GM19035 (cell line): Measurements from ENCODE around the gene SRSF1.
"Not testable (repeated sequence)": the region's sequence is repeated elsewhere in the genome, so short reads cannot be mapped to it uniquely, and the experiment has no call there.

Experiments
- ATAC-seq: cut with Tn5 transposase; IDR thresholded peaks from one replicate; pipeline ENCODE4 v1.9.1; 2021; ENCODE audit not compliant: unreplicated experiment

Gene SRSF1

DNA sequence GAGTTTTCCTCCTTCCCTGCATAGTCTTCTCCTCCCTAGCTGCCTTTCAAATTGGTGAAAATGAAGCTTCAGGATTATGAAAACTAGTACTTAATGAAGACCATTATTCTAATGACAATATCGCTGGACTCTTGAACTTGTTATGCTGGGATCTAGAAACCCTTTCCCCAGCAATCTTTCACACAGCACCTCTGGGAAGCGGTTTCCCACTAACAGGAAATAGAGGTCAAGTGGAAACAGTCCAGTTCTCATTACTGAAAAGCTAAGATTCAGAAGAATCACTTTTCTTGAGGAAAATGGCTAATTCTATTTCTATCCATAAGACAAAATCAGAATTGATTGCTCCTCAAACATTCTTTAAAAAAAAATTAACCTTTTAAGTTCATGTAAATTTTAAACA lies 17.0 kb downstream of the SRSF1 start:
- no peak for ATAC-seq

DNA sequence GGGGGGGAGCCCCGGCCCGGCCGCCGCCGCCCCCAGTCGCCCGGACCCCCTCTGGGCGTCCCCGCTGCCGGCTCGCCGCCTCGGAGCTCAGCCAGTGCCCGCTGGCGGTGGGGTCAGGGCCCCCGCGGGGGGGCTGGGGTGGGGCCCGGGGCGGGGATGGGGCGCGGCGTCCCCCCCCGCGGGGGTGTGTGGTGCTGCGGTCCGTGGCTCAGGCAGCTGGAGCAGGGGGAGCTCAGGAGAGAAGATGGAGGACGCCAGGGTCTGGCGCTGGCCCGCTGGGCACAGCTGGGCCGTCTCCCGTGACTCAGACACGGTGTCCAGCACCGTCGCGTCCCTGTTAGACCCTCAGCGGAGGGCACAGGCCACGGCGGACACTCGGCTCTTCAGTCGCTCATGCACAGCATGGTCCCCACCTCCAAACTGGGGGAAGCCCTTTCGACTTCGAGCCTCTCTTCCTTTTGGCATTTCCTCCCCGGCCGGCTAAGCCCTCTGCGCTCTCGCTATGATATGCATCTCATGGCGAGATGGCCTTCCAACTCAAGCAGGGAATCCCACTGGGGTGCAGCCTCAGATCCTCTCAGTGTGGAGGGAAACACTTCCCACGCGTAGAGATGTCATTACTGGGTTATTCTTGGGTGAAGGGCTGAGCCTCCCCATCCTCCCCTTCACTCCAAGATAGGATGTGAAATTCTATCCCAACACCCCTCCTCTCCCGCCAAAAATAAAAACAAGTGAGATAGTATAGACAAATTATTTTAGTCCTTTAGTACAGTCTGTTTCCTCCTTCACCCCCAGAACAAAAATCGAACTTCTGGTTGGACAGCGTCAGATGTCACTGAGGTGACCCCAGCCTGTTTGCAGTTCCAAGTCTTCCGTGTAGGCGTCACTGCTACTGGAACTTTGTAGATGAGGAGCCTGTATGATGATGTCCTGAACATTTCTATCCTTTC lies 18.5 kb downstream of the SRSF1 start:
- ATAC-seq = peak; percentile 69

GRCh38 chr17:57987581-57988300 lies 19.3 kb downstream of the SRSF1 start, which contains the start of gene VEZF1:
Gene VEZF1 (minus strand): TSS chr17:57988254. CDS start chr17:57988111, 143 bp downstream.
- ATAC-seq = peak; percentile 64

DNA sequence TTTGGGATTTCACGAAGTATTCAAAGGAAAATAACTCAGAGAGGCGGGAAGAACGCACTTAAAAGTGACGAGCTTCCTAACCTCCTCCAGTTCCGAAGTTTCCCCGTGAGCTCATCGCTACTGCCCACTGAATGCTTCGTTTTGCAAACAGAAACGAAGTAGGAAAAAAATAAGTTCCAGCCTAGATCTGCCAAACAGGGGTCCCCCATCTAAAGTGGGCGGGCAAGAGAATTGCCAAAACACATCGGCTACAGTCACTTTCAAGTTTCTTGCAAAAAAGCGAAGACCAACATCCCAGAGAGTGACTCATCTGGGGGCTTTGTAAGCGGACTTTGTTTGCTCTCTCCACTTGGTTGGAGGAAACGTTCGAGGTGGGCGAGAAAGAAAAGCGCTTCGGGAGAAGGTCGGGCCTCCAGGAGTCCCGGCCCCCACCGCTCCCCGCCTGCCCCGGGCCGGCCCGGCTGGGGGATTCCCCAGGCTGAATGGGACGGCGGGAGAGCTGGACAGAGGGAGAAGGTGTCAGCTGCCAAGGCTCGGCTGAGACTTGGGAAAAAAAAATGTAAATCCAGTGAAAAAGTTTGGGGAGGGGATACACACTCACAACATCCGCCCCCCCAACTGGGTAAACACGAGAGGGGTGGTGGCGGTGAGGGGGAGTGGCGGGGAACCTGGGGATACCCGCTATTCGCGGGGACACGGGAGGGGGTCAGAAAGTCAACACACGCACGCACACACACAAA lies 20.0 kb downstream of the SRSF1 start:
- peak; percentile 2 for ATAC-seq

DNA sequence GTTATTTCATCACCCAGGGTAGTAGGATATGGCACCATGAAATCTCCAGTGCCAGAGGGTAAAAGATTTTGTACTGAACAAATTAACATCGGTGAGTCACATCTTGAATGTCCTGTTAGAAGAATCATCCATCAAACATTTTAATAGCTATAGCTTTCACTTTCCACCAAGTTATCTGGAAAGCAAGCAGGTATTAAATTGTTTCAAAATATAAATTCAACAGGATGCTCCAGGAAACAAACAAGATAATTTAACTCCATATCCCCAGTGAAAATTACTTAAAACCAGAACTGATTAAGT lies 21.4 kb downstream of the SRSF1 start:
- ATAC-seq = no peak

- no peak for ATAC-seq
Measured at GRCh38 chr17:57984936-57985674, 21.9 kb downstream of the SRSF1 start.

GRCh38 chr17:57984261-57984890 lies 22.7 kb downstream of the SRSF1 start:
- no peak for ATAC-seq

- ATAC-seq = no peak
Measured at GRCh38 chr17:57983446-57983845, 23.6 kb downstream of the SRSF1 start.

DNA sequence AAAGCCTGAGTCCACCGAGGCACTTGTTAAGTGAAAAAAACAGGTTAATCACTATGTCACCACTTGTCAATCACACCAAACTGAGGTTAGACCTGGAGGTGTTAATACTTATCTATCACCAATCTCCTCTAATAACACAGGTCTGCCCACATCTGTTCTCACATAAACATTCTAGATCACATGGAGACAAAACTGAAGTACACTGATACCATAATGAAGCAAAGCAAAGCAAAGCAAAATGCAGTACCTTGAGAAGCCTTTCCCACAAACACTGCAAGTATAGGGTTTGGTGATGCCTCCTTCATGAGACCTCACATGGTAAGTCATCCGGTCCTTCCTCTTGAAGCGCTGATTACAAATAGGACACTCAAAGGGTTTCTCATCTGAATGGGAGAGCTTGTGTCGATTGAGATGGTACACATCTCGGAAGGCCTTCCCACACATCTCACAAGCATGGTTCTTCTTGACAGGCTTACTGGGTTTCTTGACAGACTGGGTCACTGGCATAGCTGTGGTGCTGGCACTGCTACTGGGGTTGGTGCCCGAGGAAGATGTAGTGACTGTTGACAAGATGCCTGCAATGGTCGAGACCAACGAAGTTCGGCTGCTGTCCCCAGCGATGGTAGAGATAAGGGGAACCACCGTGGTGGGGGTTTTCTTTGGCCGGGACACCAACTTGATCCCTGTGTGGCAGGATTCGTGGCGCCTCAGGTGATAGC lies 24.4 kb downstream of the SRSF1 start:
- ATAC-seq = no peak

- ATAC-seq = no peak
Measured at GRCh38 chr17:57980522-57980921, 26.5 kb downstream of the SRSF1 start.

- no peak for ATAC-seq
Measured at GRCh38 chr17:57979076-57979475, 28.0 kb downstream of the SRSF1 start.

- no peak for ATAC-seq
Measured at GRCh38 chr17:57976594-57976993, 30.5 kb downstream of the SRSF1 start.

DNA sequence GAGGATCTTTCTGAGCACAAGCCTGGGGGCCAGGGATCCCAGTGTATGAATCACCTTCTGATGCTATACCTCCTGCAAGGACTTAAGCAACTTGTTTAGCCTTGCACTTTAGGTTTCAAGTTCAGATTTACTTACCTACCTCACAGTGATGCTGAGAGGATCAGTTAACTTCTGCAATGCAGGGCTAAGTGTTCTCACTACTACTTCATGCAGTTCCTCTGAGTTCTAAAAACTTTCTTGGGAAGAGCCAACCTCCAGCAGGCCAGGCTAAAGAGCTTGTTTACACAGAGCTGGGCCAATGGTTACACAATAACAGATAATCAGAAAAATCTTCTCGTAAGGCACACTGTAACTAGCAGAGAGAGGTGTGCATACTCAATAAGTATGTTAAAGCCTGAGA lies 32.0 kb downstream of the SRSF1 start:
- ATAC-seq = no peak

GRCh38 chr17:57974053-57974824 lies 32.8 kb downstream of the SRSF1 start:
- ATAC-seq = not testable (repeated sequence)

DNA sequence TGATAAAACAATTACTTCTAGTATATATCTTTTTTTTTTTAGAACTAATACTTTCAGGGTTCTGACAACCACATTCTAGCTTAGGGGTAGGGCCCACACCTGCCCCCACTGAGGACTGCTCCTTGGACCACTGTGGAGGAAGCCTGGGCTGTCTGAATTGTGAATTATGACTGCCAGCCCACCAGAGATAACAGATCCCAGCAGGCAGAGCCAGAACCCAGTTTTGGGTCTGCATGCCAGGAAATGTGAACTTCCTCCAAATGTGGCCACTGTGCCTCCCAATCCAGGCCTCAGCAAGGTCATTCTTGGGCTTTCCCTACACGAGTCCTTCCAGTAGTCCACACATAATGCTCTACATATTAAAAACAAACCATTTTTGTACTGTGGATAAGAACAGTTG lies 34.9 kb downstream of the SRSF1 start:
- ATAC-seq = no peak

- ATAC-seq = no peak
Measured at GRCh38 chr17:57971572-57971971, 35.5 kb downstream of the SRSF1 start.

- ATAC-seq = no peak
Measured at GRCh38 chr17:57970710-57971109, 36.3 kb downstream of the SRSF1 start.

- ATAC-seq = no peak
Measured at GRCh38 chr17:57968456-57968855, 38.6 kb downstream of the SRSF1 start.

- no peak for ATAC-seq
Measured at GRCh38 chr17:57966875-57967274, 40.2 kb downstream of the SRSF1 start.
